MM.1S (cell line): Measurements from ENCODE around the gene TMEM235.

ENCODE experiments used
- DNase-seq: peaks from one replicate; pipeline ENCODE4 v3.0.0-alpha.2; 2015
- H2AFZ ChIP-seq: fragments of 300-600 bp; sonication (generic); 2 replicates; pipeline ENCODE4 v1.6.0; 2016; ENCODE audit warnings: antibody characterized with exemption, low read length
- H3F3A ChIP-seq: fragments of 300-600 bp; sonication (generic); 2 replicates; pipeline ENCODE4 v1.6.1; 2016; ENCODE audit warnings: mild to moderate bottlenecking, antibody characterized with exemption, low read length, moderate library complexity, mixed read lengths; ENCODE audit not compliant: insufficient read depth
- H3K27ac ChIP-seq: fragments of 300-600 bp; sonication (generic); 2 replicates; pipeline ENCODE4 v1.5.1; 2016; ENCODE audit warnings: mild to moderate bottlenecking, low read length
- H3K27me3 ChIP-seq: fragments of 300-600 bp; sonication (generic); replicated peaks from 2 replicates; pipeline ENCODE4 v1.6.0; 2016; ENCODE audit warnings: low read length; ENCODE audit not compliant: insufficient read depth
- H3K36me3 ChIP-seq: fragments of 300-600 bp; sonication (generic); replicated peaks from 2 replicates; pipeline ENCODE4 v1.6.1; 2016; ENCODE audit warnings: mild to moderate bottlenecking, low read length, mixed read lengths; ENCODE audit not compliant: insufficient read depth
- H3K4me1 ChIP-seq: fragments of 300-600 bp; sonication (generic); 2 replicates; pipeline ENCODE4 v1.6.1; 2016; ENCODE audit warnings: low read length, mixed read lengths
- H3K4me2 ChIP-seq: fragments of 300-600 bp; sonication (generic); 2 replicates; pipeline ENCODE4 v1.6.0; 2016; ENCODE audit warnings: low read depth, low read length
- H3K4me3 ChIP-seq: fragments of 300-600 bp; sonication (generic); 2 replicates; pipeline ENCODE4 v1.5.1; 2016; ENCODE audit warnings: low read length, mixed read lengths
- H3K79me2 ChIP-seq: fragments of 300-600 bp; sonication (generic); 2 replicates; pipeline ENCODE4 v1.6.1; 2016; ENCODE audit warnings: mixed run types, low read length, mixed read lengths
- H3K9ac ChIP-seq: fragments of 300-600 bp; sonication (generic); 2 replicates; pipeline ENCODE4 v1.6.1; 2016; ENCODE audit warnings: low read length, mixed read lengths
- H3K9me2 ChIP-seq: fragments of 300-600 bp; sonication (generic); replicated peaks from 2 replicates; pipeline ENCODE4 v1.6.1; 2016; ENCODE audit warnings: mild to moderate bottlenecking, low read length, mixed read lengths; ENCODE audit not compliant: insufficient read depth
- H3K9me3 ChIP-seq: fragments of 300-600 bp; sonication (generic); replicated peaks from 2 replicates; pipeline ENCODE4 v1.6.1; 2016; ENCODE audit warnings: mild to moderate bottlenecking, low read length, mixed read lengths; ENCODE audit not compliant: insufficient read depth
- H4K20me1 ChIP-seq: fragments of 300-600 bp; sonication (generic); 2 replicates; pipeline ENCODE4 v1.6.1; 2016; ENCODE audit warnings: mild to moderate bottlenecking, low read length, moderate library complexity, mixed read lengths; ENCODE audit not compliant: insufficient read depth
- CTCF ChIP-seq: fragments of 300-600 bp; sonication (generic); IDR thresholded peaks from 2 replicates; pipeline ENCODE4 v1.5.1; 2016; ENCODE audit warnings: antibody characterized with exemption, low read length, mixed read lengths
- EZH2 ChIP-seq: fragments of 300-600 bp; sonication (generic); optimal IDR thresholded peaks from 2 replicates; pipeline ENCODE3; 2017; ENCODE audit warnings: low read depth, mild to moderate bottlenecking, antibody characterized with exemption, low read length, mixed read lengths
- EZH2phosphoT487 ChIP-seq: fragments of 300-600 bp; sonication (generic); IDR thresholded peaks from 2 replicates; pipeline ENCODE4 v1.6.1; 2018; ENCODE audit warnings: antibody characterized with exemption, low read length

The TMEM235 gene

GRCh38 chr17:78219396-78220150 lies 11.9 kb upstream of the TMEM235 start:
- no peaks in the 10 kb centered on the region for H3K27me3 ChIP-seq
- peaks cover 4% of the 10 kb centered on the region for H3K36me3 ChIP-seq
- no peaks in the 10 kb centered on the region for H4K20me1 ChIP-seq
- no peaks in the 10 kb centered on the region for H3K9me3 ChIP-seq
- H3K9me2 ChIP-seq: no peaks in the 10 kb centered on the region
- H3K9ac ChIP-seq: no peak overlapping the region
- H3K27ac ChIP-seq: no peak overlapping the region
- no peak overlapping the region for H3K4me3 ChIP-seq
- H3F3A ChIP-seq: no peaks in the 10 kb centered on the region
- H3K79me2 ChIP-seq: peaks cover 43% of the 10 kb centered on the region
- no peak overlapping the region for H3K4me2 ChIP-seq
- TF ChIP-seq CTCF: no peak
- no peak overlapping the region for H2AFZ ChIP-seq
- H3K4me1 ChIP-seq: no peaks in the 10 kb centered on the region
- no peak for DNase-seq

- no peak for DNase-seq
- Histone ChIP-seq H3K9me3 (no peaks in the 10 kb centered on the region), H3K27me3 (no peaks in the 10 kb centered on the region), H3K79me2 (peaks cover 17% of the 10 kb centered on the region), H3F3A (0 out of 2 replicates have a peak, but pooled peaks cover 15% of the 10 kb centered on the region), H2AFZ (no peak overlapping the region), H4K20me1 (no peaks in the 10 kb centered on the region), H3K9ac (no peak overlapping the region), H3K36me3 (peaks cover 4% of the 10 kb centered on the region; the same call in 1 of the 2 replicates), H3K4me2 (no peak overlapping the region), H3K27ac (no peak overlapping the region), H3K4me1 (no peaks in the 10 kb centered on the region), H3K9me2 (no peaks in the 10 kb centered on the region), H3K4me3 (no peak overlapping the region)
- TF ChIP-seq EZH2 (no peak), EZH2phosphoT487 (no peak), CTCF (no peak)
These were observed 8.4 kb upstream of the TMEM235 start for GRCh38 chr17:78223061-78223460.

GRCh38 chr17:78223765-78224164 lies 7.7 kb upstream of the TMEM235 start:
- no peaks in the 10 kb centered on the region for H3K27me3 ChIP-seq
- H3K4me1 ChIP-seq: no peaks in the 10 kb centered on the region
- no peaks in the 10 kb centered on the region for H3K9me3 ChIP-seq
- no peak overlapping the region for H3K4me2 ChIP-seq
- no peak overlapping the region for H3K4me3 ChIP-seq
- no peak overlapping the region for H3K27ac ChIP-seq
- 0 out of 2 replicates have a peak, but pooled peaks cover 15% of the 10 kb centered on the region for H3F3A ChIP-seq
- peaks cover 4% of the 10 kb centered on the region; the same call in 1 of the 2 replicates for H3K36me3 ChIP-seq
- H3K79me2 ChIP-seq: peaks cover 16% of the 10 kb centered on the region
- H4K20me1 ChIP-seq: no peaks in the 10 kb centered on the region
- no peak for DNase-seq
- no peak for TF ChIP-seq CTCF
- TF ChIP-seq EZH2phosphoT487: no peak
- TF ChIP-seq EZH2: no peak
- H3K9ac ChIP-seq: no peak overlapping the region
- no peaks in the 10 kb centered on the region for H3K9me2 ChIP-seq
- H2AFZ ChIP-seq: no peak overlapping the region
